ENCODE data around the gene METTL26.

METTL26 gene

DNA sequence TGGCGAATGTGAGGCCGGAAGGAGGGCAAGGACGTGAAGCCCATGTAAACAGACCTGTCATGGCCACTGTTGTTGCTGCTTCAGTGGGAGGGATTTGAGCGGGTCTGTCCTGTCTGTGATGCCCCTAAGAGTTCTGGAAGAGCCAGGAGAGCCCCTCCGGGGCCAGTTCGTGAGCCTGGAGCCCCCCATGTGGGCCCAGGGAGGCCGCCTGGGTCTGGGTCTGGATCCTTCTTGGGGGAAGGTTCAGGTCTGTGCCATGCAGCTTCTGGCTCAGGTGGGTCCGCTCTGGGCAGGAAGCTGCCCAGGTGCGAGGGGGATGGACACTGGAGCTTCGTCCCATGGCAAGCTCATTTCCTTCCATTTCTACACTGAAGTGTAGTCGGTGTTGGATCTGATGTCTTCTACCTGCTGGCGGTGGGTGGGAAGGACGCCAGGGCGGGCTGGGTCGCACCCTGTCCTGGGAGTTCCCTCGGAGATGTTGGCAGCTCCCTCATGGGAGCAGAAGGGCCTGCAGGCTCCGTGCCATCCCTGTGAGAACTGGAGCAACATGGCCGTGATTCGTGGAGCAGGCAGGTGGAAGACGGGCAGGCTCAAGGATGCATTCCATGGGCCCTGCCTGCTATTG lies 16.5 kb downstream of the METTL26 start:
- DNase-seq (ENCODE audit: low read depth), result no peak
- no peak overlapping the region for H3K4me3 ChIP-seq (ENCODE audit: low read length)
- TF ChIP-seq, protein P1, sequence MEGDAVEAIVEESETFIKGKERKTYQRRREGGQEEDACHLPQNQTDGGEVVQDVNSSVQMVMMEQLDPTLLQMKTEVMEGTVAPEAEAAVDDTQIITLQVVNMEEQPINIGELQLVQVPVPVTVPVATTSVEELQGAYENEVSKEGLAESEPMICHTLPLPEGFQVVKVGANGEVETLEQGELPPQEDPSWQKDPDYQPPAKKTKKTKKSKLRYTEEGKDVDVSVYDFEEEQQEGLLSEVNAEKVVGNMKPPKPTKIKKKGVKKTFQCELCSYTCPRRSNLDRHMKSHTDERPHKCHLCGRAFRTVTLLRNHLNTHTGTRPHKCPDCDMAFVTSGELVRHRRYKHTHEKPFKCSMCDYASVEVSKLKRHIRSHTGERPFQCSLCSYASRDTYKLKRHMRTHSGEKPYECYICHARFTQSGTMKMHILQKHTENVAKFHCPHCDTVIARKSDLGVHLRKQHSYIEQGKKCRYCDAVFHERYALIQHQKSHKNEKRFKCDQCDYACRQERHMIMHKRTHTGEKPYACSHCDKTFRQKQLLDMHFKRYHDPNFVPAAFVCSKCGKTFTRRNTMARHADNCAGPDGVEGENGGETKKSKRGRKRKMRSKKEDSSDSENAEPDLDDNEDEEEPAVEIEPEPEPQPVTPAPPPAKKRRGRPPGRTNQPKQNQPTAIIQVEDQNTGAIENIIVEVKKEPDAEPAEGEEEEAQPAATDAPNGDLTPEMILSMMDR (conservative IDR thresholded peaks at IDR 0.05; ENCODE audit: low read length), result no peak

DNA sequence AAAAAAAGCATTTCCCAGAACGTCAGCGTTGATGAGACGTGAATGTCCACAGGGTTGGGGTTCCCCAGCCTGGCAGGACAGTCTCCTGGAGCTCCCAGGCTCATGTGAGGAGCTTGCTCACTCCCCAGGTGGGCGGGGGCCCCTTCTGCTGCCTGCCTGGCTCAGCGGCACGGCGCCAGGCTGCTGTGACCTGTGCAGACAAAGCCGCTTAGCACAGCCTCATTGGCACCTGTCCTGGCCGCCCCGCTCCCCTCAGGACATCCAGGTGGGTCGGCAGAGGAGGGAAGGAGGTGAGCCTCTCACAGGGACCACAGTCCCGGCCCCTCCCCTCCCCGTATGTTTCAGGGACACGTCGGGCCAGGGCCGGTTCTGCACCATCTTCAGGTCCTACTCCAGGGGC lies 18.2 kb downstream of the METTL26 start:
- no peak overlapping the region for H3K4me3 ChIP-seq (ENCODE audit: low read length)
- TF ChIP-seq, protein P1 (conservative IDR thresholded peaks at IDR 0.05; ENCODE audit: low read length), result no peak
- DNase-seq (ENCODE audit: low read depth), result no peak

- H3K4me3 ChIP-seq (ENCODE audit: low read length), result no peak overlapping the region
- TF ChIP-seq, protein P1 (conservative IDR thresholded peaks at IDR 0.05; ENCODE audit: low read length), result no peak
- DNase-seq (ENCODE audit: low read depth), result no peak
These were observed 19.1 kb downstream of the METTL26 start for GRCh38 chr16:616733-617586.

GRCh38 chr16:615122-615521 lies 21.0 kb downstream of the METTL26 start:
- TF ChIP-seq, protein P1 (conservative IDR thresholded peaks at IDR 0.05; ENCODE audit: low read length), result no peak
- no peak for DNase-seq (ENCODE audit: low read depth)
- no peak overlapping the region for H3K4me3 ChIP-seq (ENCODE audit: low read length)

- no peak for DNase-seq (ENCODE audit: low read depth)
- TF ChIP-seq, protein P1 (conservative IDR thresholded peaks at IDR 0.05; ENCODE audit: low read length), result peak; percentile 32
- no peak overlapping the region for H3K4me3 ChIP-seq (ENCODE audit: low read length)
These were observed 25.4 kb downstream of the METTL26 start for GRCh38 chr16:610513-611381.

DNA sequence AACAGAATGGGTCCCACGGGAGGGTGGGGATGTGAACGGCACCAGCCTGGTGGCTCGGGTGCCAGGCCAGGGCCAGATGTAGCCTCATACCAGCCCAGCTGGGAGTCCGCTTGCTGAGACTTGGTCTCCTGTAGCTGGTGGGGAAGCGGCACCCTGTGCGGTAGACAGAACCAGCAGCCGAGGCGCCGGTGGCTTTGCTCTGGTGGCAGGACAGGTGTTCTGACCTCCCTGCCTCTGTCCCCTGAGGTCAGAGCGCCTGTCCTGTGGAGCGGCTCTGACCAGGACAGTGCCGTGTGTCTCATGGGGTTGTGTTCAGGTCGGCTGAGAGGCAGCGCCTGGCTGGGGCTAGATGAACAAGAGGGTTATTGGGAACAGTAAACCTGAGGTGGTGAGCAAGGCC lies 26.1 kb downstream of the METTL26 start:
- TF ChIP-seq, protein P1 (conservative IDR thresholded peaks at IDR 0.05; ENCODE audit: low read length), result no peak
- DNase-seq (ENCODE audit: low read depth), result no peak
- no peak overlapping the region for H3K4me3 ChIP-seq (ENCODE audit: low read length)

All from AG10803 (cell line).